Esophagus squamous epithelium (tissue), 5 donors: ENCODE data around the gene TFB1M. TPM values are rescaled to one million over a fixed set of nuclear protein-coding genes. Genes with fewer than 3 reads are reported as not detected.

Source experiments
- DNase-seq: peaks from one replicate; lab custom pipeline; 2025; lab: John Stamatoyannopoulos, UW
- H3K27ac ChIP-seq, 4 donors: fragments of 200-600 bp; sonication (generic); one replicate each; pipeline ENCODE4 v1.5.1; 2016 to 2019; ENCODE audit warnings: mild to moderate bottlenecking in 1 of 4
- H3K27me3 ChIP-seq, 4 donors: fragments of 200-600 bp; sonication (generic); 1 replicate in 3 of 4; 2 replicates in 1 of 4; pipeline versions ENCODE4 v1.5.1 to v1.6.0; 2017 to 2021; ENCODE audit warnings: antibody characterized with exemption in 1 of 4
- H3K36me3 ChIP-seq, 3 donors: fragments of 200-600 bp; sonication (generic); one replicate each; pipeline ENCODE4 v1.5.1; 2016 to 2019
- H3K4me1 ChIP-seq, 3 donors: fragments of 200-600 bp; sonication (generic); one replicate each; pipeline ENCODE4 v1.5.1; 2017 to 2019
- H3K4me3 ChIP-seq, 4 donors: fragments of 200-600 bp; sonication (generic); 1 replicate in 3 of 4; 2 replicates in 1 of 4; pipeline ENCODE4 v1.5.1; 2016 to 2019; ENCODE audit warnings: mild to moderate bottlenecking in 2 of 4, moderate library complexity in 1 of 4
- H3K9me3 ChIP-seq, 3 donors: fragments of 200-600 bp; sonication (generic); one replicate each; pipeline ENCODE4 v1.5.1; 2016 to 2019
- POLR2A ChIP-seq, 4 donors: fragments of 450-650 bp; IDR thresholded peaks; one replicate each; pipeline ENCODE4 v1.6.1; 2017; ENCODE audit warnings: antibody characterized with exemption in 4 of 4, mild to moderate bottlenecking in 4 of 4, moderate library complexity in 3 of 4
- WGBS, 2 donors: methylation state at CpG; one replicate each; pipeline ENCODE4 v1.1.5; 2018; 5-methylcytosine and 5-hydroxymethylcytosine counted together
- intact Hi-C: fragments of 100-400 bp; cut with DNase I; formaldehyde crosslinking; loops from one replicate; pipeline ENCODE4 v1.15.0; 2022
- total RNA-seq, 4 donors: library from RNA; depleted of rRNA; stranded (reverse); fragments of >200 nt; gene quantifications; one replicate each; pipeline ENCODE4 v1.1.0, GENCODE V29; 2016
- TF ChIP-seq, protein P1 (sequence below), 6 experiments: fragments of 450-650 bp in 4 of 6; fragments of 200-600 bp in 2 of 6; sonication (generic) in 2 of 6; IDR thresholded peaks; one replicate each; pipeline ENCODE4 v1.5.1; 2016 to 2019; ENCODE audit warnings: antibody characterized with exemption in 6 of 6, mild to moderate bottlenecking in 4 of 6, moderate library complexity in 4 of 6
- donor health status: DM: yes; HTN: yes; CAD: no.

Gene TFB1M
- total RNA-seq, 4 donors from 2014 or later: 11.2 to 15.6 (median 11.4) TPM

DNA sequence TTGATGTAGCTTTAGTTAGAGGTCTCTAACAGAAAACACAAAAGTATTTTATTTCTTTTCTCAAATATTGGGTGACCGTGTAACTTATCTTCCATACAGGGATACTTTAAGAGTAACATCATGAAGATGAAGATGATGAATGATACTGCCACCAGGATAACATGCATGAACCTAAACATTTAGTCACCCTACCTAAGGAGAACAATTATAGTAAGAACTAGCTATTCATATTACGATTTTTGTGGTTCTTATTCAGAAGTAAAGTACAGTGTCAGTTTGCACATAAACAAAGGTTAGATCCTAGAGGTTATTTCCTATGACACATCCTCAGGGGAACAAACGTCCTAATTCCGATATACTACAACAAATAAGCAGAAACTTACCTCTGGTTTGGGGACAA, 29.5 kb downstream of the TFB1M start:
- peaks cover 0 to 73% (median 5%) of the 10 kb centered on the region in 3 donors for H3K36me3 ChIP-seq
- TF ChIP-seq, protein P1, sequence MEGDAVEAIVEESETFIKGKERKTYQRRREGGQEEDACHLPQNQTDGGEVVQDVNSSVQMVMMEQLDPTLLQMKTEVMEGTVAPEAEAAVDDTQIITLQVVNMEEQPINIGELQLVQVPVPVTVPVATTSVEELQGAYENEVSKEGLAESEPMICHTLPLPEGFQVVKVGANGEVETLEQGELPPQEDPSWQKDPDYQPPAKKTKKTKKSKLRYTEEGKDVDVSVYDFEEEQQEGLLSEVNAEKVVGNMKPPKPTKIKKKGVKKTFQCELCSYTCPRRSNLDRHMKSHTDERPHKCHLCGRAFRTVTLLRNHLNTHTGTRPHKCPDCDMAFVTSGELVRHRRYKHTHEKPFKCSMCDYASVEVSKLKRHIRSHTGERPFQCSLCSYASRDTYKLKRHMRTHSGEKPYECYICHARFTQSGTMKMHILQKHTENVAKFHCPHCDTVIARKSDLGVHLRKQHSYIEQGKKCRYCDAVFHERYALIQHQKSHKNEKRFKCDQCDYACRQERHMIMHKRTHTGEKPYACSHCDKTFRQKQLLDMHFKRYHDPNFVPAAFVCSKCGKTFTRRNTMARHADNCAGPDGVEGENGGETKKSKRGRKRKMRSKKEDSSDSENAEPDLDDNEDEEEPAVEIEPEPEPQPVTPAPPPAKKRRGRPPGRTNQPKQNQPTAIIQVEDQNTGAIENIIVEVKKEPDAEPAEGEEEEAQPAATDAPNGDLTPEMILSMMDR (IDR thresholded peaks at IDR 0.05): no peak
- no peak for TF ChIP-seq POLR2A (IDR thresholded peaks at IDR 0.05)
- H3K27ac ChIP-seq: no peak overlapping the region
- DNase-seq: no peak
- H3K27me3 ChIP-seq: no peaks in the 10 kb centered on the region
- WGBS, 2 donors: 76 to 77% methylated on average over 4 of the region's 4 CpGs
- H3K4me1 ChIP-seq: no peaks in the 10 kb centered on the region
- intact Hi-C loops: no loop called here
- H3K4me3 ChIP-seq: no peak overlapping the region
- no peaks in the 10 kb centered on the region for H3K9me3 ChIP-seq

DNA sequence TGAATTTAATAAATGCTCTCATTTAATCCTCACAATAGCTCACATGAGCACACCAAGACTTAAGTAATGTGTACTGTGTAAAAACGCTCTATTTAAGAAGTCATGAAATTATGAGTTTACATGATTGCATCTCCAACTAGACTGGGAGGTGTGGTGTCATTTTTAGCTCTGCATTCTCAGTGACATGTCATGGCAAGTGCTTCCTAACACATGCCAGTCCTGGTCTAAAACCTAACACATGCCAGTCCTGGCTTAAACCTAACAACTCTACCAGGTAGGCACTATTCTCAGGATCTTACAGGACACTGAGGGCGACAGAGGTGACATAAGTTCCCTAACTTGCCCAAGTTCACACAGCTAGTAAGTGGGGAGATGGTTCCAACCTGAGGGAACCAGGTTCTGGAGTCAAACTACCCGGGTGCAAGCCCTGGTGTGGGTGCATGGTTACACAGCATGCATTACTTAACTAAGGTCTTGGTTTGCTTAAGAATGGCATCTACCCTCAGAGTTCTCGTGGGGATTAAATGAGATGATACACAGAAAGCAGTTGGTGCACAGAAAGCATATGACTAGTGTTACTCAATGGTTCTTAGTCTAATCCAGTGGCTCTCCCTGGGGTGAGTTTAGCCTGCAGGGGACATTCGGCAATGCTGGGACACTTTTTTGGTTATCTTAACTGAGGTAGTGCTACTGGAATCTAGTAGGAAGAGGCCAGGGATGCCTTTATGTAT, 35.8 kb downstream of the TFB1M start:
- intact Hi-C loops: no loop called here
- peaks cover 0 to 36% (median 0%) of the 10 kb centered on the region in 3 donors for H3K36me3 ChIP-seq
- no peaks in the 10 kb centered on the region for H3K27me3 ChIP-seq
- WGBS, 2 donors: 67 to 69% methylated on average over 4 to 5 of the region's 5 CpGs
- H3K4me3 ChIP-seq: no peak overlapping the region
- no peak for DNase-seq
- peak overlapping the region in 3 of 4 donors; percentile 2 to 13 (median 6) for H3K27ac ChIP-seq
- TF ChIP-seq, protein P1 (IDR thresholded peaks at IDR 0.05): no peak
- TF ChIP-seq POLR2A (IDR thresholded peaks at IDR 0.05): no peak
- H3K4me1 ChIP-seq: peaks cover 4 to 42% (median 20%) of the 10 kb centered on the region in 3 donors
- no peaks in the 10 kb centered on the region for H3K9me3 ChIP-seq

DNA sequence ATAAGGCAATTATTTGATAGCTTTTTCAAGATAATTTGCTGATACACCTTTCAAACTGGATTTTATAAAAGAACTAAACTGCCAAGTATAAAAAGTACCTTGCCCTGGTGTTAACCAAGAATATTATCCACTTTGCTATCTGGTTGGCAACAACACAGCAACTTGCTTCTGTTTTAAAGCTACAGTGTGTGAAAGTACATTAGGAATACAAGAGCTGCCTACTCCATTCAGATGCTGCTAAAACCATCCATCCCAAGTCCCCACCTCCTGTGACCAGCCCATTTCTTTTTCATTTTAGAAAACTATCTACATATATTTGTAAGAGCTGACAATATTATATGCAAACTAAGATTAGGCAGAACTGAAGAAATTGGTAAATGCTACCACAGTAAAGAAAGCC, 37.6 kb downstream of the TFB1M start:
- intact Hi-C loops: no loop called here
- Histone ChIP-seq H3K27me3 (no peaks in the 10 kb centered on the region), H3K9me3 (no peaks in the 10 kb centered on the region), H3K4me3 (no peak overlapping the region), H3K4me1 (peaks cover 8 to 60% (median 26%) of the 10 kb centered on the region in 3 donors), H3K36me3 (peaks cover 0 to 17% (median 0%) of the 10 kb centered on the region in 3 donors), H3K27ac (peak overlapping the region in 1 of 4 donors; percentile 33)
- DNase-seq: no peak
- TF ChIP-seq POLR2A (IDR thresholded peaks at IDR 0.05): no peak
- TF ChIP-seq, protein P1 (IDR thresholded peaks at IDR 0.05): no peak

DNA sequence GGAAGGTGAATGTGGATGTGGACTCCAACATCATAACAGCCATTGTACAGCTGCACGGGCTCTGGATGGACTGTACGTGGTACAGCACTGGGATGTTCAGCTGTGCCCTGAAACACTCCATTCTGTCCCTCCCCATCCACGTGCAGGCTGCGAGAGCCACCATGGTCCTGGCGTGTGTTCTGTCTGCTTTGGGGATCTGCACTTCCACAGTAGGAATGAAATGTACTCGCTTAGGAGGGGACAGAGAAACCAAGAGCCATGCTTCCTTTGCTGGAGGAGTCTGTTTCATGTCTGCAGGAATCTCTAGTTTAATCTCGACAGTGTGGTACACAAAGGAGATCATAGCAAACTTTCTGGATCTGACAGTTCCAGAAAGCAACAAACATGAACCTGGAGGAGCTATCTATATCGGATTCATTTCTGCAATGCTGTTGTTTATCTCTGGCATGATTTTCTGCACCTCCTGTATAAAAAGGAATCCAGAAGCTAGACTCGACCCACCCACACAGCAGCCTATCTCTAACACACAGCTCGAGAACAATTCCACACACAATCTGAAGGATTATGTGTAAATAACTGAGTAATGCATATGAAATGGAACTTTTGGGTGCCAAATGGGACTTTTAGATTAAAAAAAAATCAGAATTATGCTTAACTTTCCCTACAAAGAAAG, 38.3 kb downstream of the TFB1M start:
- H3K36me3 ChIP-seq: peaks cover 0 to 17% (median 0%) of the 10 kb centered on the region in 3 donors
- H3K27ac ChIP-seq: peak overlapping the region in 3 of 4 donors; percentile 17 to 72 (median 24)
- intact Hi-C loops: no loop called here
- no peak for DNase-seq
- WGBS, 2 donors: 55 to 85% methylated on average over 5 to 10 of the region's 10 CpGs
- no peak for TF ChIP-seq POLR2A (IDR thresholded peaks at IDR 0.05)
- TF ChIP-seq, protein P1 (IDR thresholded peaks at IDR 0.05): no peak
- no peaks in the 10 kb centered on the region for H3K9me3 ChIP-seq
- no peak overlapping the region for H3K4me3 ChIP-seq
- H3K27me3 ChIP-seq: no peaks in the 10 kb centered on the region
- H3K4me1 ChIP-seq: peaks cover 8 to 60% (median 26%) of the 10 kb centered on the region in 3 donors

DNA sequence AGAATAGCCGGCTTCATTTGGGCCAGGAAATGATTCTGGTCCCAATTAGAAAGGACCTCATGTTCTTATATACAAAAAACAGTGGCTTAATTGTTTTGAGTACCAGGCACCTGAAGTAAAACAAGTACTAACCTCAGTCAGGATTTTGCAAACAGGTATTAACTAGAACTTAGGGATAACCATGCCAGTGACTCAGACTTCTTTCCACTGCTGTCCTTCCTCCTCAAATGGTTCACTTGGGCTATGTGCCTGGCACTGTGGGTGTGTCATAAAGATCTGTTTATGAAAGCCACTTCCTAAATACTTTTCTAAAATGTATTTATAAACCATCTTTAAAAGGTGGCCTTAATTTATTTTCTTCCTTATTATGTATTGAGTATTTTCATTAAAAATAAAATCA, 39.8 kb downstream of the TFB1M start:
- H3K4me1 ChIP-seq: peaks cover 8 to 60% (median 26%) of the 10 kb centered on the region in 3 donors
- WGBS, 2 donors: 20 to 35% methylated on average over 1 of the region's 1 CpG
- H3K4me3 ChIP-seq: no peak overlapping the region
- H3K9me3 ChIP-seq: no peaks in the 10 kb centered on the region
- peaks cover 0 to 4% (median 0%) of the 10 kb centered on the region in 3 donors for H3K36me3 ChIP-seq
- intact Hi-C loops: no loop called here
- no peaks in the 10 kb centered on the region for H3K27me3 ChIP-seq
- no peak for DNase-seq
- TF ChIP-seq, protein P1 (IDR thresholded peaks at IDR 0.05): no peak
- no peak for TF ChIP-seq POLR2A (IDR thresholded peaks at IDR 0.05)
- H3K27ac ChIP-seq: peak overlapping the region; percentile 40 to 84 (median 59)
